HL-60 (cell line): ENCODE data around the gene HIP1.
"Not testable (repeated sequence)": the region's sequence is repeated elsewhere in the genome, so short reads cannot be mapped to it uniquely, and the experiment has no call there.

Experiments used
- DNase-seq, 2 experiments: peaks; one replicate each; pipeline ENCODE4 v3.0.0-alpha.2; 2010 to 2020; ENCODE audit warnings: low read depth in 1 of 2, low spot score in 1 of 2
- H3K27ac ChIP-seq: fragments of 250-450 bp; sonication (Bioruptor Pico); replicated peaks from 2 replicates; pipeline ENCODE4 v1.5.1; 2020; ENCODE audit warnings: mild to moderate bottlenecking, moderate library complexity
- H3K27me3 ChIP-seq: fragments of 250-450 bp; sonication (Bioruptor Pico); 2 replicates; pipeline ENCODE4 v1.5.1; 2021; ENCODE audit warnings: mild to moderate bottlenecking, moderate library complexity; ENCODE audit not compliant: insufficient read depth, poor library complexity, severe bottlenecking
- H3K4me3 ChIP-seq: replicated peaks from 2 replicates; pipeline ENCODE4 v1.5.1; 2011; ENCODE audit warnings: mild to moderate bottlenecking, control low read depth, low read length; ENCODE audit not compliant: insufficient read depth
- GABPA ChIP-seq: IDR thresholded peaks from 2 replicates; pipeline ENCODE4 v1.6.1; 2012; ENCODE audit warnings: low read depth
- POLR2AphosphoS5 ChIP-seq: IDR thresholded peaks from 2 replicates; pipeline ENCODE4 v1.6.1; 2012; ENCODE audit warnings: low read depth
- SPI1 ChIP-seq: IDR thresholded peaks from 2 replicates; pipeline ENCODE4 v1.6.1; 2012; ENCODE audit warnings: low read depth, mild to moderate bottlenecking, borderline replicate concordance
- TF ChIP-seq, protein P1 (sequence below): IDR thresholded peaks from one replicate; pipeline ENCODE4 v1.5.1; 2011; ENCODE audit warnings: low read length, control low read depth, inconsistent platforms; ENCODE audit not compliant: insufficient read depth
- TF ChIP-seq, protein P2 (sequence below): IDR thresholded peaks from 2 replicates; pipeline ENCODE4 v1.6.1; 2012; ENCODE audit warnings: low read depth; ENCODE audit not compliant: insufficient replicate concordance

The HIP1 gene

DNA sequence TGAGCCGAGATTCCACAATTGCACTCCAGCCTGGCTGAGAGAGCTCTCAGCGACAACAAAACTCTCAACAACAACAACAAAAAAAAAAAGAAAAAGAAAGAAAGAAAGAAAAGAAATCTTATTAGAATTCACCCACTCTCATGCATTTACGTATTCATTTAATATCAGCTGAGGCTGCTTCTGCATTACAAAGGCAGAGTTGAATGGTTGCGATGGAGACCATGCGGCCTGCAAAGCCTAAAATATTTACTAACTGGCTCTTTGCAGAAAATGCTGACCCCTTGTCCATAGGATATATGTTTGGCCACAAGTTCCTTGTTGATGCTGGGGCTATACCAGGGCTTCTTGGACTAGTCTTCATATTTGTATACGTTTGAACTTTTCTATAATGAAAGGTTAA, 137.2 kb downstream of the HIP1 start:
- TF ChIP-seq, protein P1, sequence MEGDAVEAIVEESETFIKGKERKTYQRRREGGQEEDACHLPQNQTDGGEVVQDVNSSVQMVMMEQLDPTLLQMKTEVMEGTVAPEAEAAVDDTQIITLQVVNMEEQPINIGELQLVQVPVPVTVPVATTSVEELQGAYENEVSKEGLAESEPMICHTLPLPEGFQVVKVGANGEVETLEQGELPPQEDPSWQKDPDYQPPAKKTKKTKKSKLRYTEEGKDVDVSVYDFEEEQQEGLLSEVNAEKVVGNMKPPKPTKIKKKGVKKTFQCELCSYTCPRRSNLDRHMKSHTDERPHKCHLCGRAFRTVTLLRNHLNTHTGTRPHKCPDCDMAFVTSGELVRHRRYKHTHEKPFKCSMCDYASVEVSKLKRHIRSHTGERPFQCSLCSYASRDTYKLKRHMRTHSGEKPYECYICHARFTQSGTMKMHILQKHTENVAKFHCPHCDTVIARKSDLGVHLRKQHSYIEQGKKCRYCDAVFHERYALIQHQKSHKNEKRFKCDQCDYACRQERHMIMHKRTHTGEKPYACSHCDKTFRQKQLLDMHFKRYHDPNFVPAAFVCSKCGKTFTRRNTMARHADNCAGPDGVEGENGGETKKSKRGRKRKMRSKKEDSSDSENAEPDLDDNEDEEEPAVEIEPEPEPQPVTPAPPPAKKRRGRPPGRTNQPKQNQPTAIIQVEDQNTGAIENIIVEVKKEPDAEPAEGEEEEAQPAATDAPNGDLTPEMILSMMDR = no peak
- TF ChIP-seq GABPA (no peak), POLR2AphosphoS5 (no peak)
- Histone ChIP-seq H3K27me3 (no peaks in the 10 kb centered on the region), H3K4me3 (no peak overlapping the region), H3K27ac (no peak overlapping the region)
- no peak for DNase-seq

DNA sequence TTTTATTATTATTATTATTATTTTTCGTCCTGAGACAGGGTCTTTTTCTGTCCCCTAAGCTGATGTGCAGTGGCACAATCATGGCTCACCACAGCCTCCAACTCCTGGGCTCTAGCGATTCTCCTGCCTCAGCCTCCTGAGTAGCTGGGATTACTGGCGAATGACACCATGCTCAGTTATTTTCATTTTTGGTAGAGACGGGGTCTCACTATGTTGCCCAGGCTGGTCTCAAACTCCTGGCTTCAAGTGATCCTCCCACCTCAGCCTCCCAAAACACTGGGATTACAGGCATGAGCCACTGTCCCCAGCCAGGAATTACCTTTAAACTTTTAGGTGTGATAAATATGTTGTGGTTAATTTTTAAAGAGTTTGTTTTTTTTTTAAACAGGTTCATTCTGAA, 138.0 kb downstream of the HIP1 start:
- not testable (repeated sequence) for H3K4me3 ChIP-seq, DNase-seq, H3K27me3 ChIP-seq, H3K27ac ChIP-seq

DNA sequence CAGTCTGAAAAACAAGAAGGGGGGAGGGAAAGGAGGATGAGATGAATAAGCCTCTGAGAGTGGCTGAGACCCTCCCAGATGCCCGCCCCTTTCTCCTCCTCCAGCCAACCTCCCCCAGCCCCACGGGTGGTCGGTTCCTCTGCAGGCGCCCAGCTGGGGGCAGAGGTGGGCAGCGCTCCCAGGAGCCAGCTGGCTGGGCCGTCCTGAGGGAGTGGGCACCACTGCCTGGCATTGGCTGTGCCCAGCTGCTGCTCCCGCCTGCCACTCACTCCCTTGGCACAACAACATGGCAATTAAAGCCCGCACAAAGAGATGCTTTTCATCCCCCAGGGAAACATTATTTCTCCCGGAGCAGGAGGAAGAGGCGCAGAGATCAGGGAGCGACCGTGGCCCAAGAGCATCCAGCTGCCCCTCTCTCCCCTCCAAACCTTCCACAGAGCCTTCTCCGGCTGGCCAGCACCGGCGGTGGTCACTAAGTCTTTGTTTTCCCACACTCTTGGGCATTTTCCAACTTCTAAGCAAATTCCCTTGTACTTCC, 139.4 kb downstream of the HIP1 start:
- TF ChIP-seq, protein P1 = no peak
- TF ChIP-seq SPI1 = no peak
- TF ChIP-seq POLR2AphosphoS5 = no peak
- TF ChIP-seq, protein P2, sequence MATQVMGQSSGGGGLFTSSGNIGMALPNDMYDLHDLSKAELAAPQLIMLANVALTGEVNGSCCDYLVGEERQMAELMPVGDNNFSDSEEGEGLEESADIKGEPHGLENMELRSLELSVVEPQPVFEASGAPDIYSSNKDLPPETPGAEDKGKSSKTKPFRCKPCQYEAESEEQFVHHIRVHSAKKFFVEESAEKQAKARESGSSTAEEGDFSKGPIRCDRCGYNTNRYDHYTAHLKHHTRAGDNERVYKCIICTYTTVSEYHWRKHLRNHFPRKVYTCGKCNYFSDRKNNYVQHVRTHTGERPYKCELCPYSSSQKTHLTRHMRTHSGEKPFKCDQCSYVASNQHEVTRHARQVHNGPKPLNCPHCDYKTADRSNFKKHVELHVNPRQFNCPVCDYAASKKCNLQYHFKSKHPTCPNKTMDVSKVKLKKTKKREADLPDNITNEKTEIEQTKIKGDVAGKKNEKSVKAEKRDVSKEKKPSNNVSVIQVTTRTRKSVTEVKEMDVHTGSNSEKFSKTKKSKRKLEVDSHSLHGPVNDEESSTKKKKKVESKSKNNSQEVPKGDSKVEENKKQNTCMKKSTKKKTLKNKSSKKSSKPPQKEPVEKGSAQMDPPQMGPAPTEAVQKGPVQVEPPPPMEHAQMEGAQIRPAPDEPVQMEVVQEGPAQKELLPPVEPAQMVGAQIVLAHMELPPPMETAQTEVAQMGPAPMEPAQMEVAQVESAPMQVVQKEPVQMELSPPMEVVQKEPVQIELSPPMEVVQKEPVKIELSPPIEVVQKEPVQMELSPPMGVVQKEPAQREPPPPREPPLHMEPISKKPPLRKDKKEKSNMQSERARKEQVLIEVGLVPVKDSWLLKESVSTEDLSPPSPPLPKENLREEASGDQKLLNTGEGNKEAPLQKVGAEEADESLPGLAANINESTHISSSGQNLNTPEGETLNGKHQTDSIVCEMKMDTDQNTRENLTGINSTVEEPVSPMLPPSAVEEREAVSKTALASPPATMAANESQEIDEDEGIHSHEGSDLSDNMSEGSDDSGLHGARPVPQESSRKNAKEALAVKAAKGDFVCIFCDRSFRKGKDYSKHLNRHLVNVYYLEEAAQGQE = no peak
- no peak for TF ChIP-seq GABPA
- Histone ChIP-seq H3K27me3 (no peaks in the 10 kb centered on the region), H3K27ac (no peak overlapping the region), H3K4me3 (no peak overlapping the region)
- DNase-seq = no peak

DNA sequence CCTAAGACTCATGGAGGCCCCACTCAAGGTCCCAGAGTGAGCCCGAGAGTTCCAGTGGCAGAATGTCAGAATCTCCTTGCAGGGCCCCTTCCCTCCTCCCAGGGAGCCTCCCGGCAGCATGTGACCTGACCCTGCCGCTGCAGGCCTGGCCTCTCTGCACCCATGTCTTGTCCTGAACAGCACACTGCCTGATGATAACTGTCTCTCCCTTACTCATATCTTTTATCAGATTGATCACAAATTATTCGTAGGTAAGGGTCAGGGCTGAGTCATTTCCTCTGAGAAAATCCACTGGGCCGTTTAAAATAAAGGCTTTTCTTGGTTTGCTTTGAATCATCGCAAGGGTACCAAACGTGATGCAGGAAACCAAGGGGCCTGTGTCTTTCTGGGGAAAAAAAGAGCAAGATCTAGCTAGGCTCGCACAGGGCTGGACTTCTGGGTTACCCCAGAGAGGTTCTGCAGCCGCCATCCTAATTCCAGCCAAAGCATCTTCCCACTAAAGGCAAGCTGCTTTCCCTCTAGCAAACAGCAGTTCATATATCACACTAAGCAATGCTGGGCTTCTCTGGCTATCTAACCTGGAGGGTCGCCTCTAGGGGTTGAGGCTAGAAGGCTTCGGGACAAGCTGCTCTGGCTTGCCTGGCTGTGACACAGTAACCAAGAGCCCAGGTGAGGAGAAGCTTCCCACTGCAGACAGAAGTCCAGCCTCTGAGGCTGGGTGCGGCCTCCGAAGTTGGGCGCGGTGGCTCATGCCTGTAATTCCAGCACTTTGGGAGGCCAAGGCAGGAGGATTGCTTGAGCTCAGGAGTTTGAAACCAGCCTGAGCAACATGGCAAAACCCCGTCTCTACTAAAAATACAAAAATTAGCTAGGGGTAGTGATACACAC, 141.8 kb downstream of the HIP1 start:
- Histone ChIP-seq H3K4me3 (no peak overlapping the region), H3K27me3 (no peaks in the 10 kb centered on the region), H3K27ac (no peak overlapping the region)
- TF ChIP-seq POLR2AphosphoS5 = no peak
- TF ChIP-seq, protein P1 = no peak
- TF ChIP-seq GABPA = no peak
- no peak for TF ChIP-seq SPI1
- TF ChIP-seq, protein P2 = no peak
- no peak for DNase-seq
